ENCODE data around the gene ACAT1.
"Not testable (repeated sequence)": the region's sequence is repeated elsewhere in the genome, so short reads cannot be mapped to it uniquely, and the experiment has no call there.

The ACAT1 gene

DNA sequence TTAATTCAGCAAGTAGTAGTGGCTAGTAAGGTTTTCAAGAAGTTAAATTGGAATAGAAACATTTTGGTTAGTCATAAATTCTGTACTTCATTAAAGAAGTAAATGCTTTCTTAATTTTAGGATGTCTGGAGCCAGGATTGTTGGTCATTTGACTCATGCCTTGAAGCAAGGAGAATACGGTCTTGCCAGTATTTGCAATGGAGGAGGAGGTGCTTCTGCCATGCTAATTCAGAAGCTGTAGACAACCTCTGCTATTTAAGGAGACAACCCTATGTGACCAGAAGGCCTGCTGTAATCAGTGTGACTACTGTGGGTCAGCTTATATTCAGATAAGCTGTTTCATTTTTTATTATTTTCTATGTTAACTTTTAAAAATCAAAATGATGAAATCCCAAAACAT, 25.8 kb downstream of the ACAT1 start:
- H3K36me3 ChIP-seq (ENCODE audit: control insufficient read depth, insufficient read depth, low read length, severe bottlenecking), result peaks cover 88% of the 10 kb centered on the region
- no peaks in the 10 kb centered on the region for H3K27me3 ChIP-seq (replicated peaks; ENCODE audit: control insufficient read depth, insufficient read depth, low read length)
- no peaks in the 10 kb centered on the region for H3K9me3 ChIP-seq (ENCODE audit: control insufficient read depth, low read length)
- no peak for DNase-seq (ENCODE audit: low read depth)
- H3K9ac ChIP-seq (ENCODE audit: low read length), result no peak overlapping the region
- H3K4me1 ChIP-seq (ENCODE audit: control insufficient read depth, insufficient read depth, low read length), result no peaks in the 10 kb centered on the region
- H3K4me3 ChIP-seq (ENCODE audit: low read length), result no peak overlapping the region

GRCh38 chr11:108148556-108148955, 27.2 kb downstream of the ACAT1 start:
- H3K9ac ChIP-seq (ENCODE audit: low read length), result no peak overlapping the region
- no peak overlapping the region for H3K4me3 ChIP-seq (ENCODE audit: low read length)
- H3K4me1 ChIP-seq (ENCODE audit: control insufficient read depth, insufficient read depth, low read length), result no peaks in the 10 kb centered on the region
- no peak for DNase-seq (ENCODE audit: low read depth)
- H3K9me3 ChIP-seq (ENCODE audit: control insufficient read depth, low read length), result no peaks in the 10 kb centered on the region
- no peaks in the 10 kb centered on the region for H3K27me3 ChIP-seq (replicated peaks; ENCODE audit: control insufficient read depth, insufficient read depth, low read length)
- peaks cover 80% of the 10 kb centered on the region for H3K36me3 ChIP-seq (ENCODE audit: control insufficient read depth, insufficient read depth, low read length, severe bottlenecking)

- no peak overlapping the region for H3K9ac ChIP-seq (ENCODE audit: low read length)
- no peak overlapping the region for H3K4me3 ChIP-seq (ENCODE audit: low read length)
- H3K27me3 ChIP-seq (replicated peaks; ENCODE audit: control insufficient read depth, insufficient read depth, low read length), result no peaks in the 10 kb centered on the region
- no peaks in the 10 kb centered on the region for H3K9me3 ChIP-seq (ENCODE audit: control insufficient read depth, low read length)
- H3K4me1 ChIP-seq (ENCODE audit: control insufficient read depth, insufficient read depth, low read length), result no peaks in the 10 kb centered on the region
- no peak for DNase-seq (ENCODE audit: low read depth)
- peaks cover 77% of the 10 kb centered on the region for H3K36me3 ChIP-seq (ENCODE audit: control insufficient read depth, insufficient read depth, low read length, severe bottlenecking)
Measured at GRCh38 chr11:108154591-108154990, 33.2 kb downstream of the ACAT1 start.

DNA sequence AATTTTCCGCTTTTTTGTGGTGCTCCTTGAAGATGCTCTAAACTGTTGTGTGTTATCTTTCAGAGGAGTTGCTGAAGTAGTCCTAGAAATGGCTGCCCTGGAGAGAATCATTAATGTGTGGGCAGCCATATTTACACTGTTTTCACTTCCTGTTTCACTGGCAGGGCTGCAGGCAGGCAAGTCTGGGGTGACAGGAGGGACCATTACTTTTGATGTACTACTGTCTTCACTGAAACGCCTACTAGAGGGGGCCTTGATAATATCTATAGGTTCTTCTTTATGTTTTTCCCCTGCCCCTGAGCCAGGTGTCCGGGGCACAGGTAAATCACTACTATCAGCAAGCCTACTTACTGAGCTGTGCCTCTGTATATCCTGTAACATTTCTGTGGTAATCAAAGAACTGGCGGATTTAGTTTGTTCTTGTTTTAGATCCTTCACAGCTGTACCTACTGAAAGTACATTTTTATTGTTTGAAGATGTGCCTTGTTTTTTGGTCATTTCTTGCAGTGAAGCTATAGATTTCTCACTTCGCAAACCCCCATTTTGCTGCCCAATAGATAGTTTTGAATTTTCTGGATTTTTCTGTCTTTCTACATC, 39.7 kb downstream of the ACAT1 start:
- H3K9ac ChIP-seq (ENCODE audit: low read length), result no peak overlapping the region
- DNase-seq (ENCODE audit: low read depth), result no peak
- H3K9me3 ChIP-seq (ENCODE audit: control insufficient read depth, low read length), result no peaks in the 10 kb centered on the region
- H3K4me3 ChIP-seq (ENCODE audit: low read length), result no peak overlapping the region
- peaks cover 69% of the 10 kb centered on the region for H3K36me3 ChIP-seq (ENCODE audit: control insufficient read depth, insufficient read depth, low read length, severe bottlenecking)
- H3K4me1 ChIP-seq (ENCODE audit: control insufficient read depth, insufficient read depth, low read length), result no peaks in the 10 kb centered on the region
- no peaks in the 10 kb centered on the region for H3K27me3 ChIP-seq (replicated peaks; ENCODE audit: control insufficient read depth, insufficient read depth, low read length)

- H3K27me3 ChIP-seq (replicated peaks; ENCODE audit: control insufficient read depth, insufficient read depth, low read length); H3K4me3 ChIP-seq (ENCODE audit: low read length); DNase-seq (ENCODE audit: low read depth); H3K9ac ChIP-seq (ENCODE audit: low read length); H3K4me1 ChIP-seq (ENCODE audit: control insufficient read depth, insufficient read depth, low read length); H3K9me3 ChIP-seq (ENCODE audit: control insufficient read depth, low read length): not testable (repeated sequence)
- H3K36me3 ChIP-seq (ENCODE audit: control insufficient read depth, insufficient read depth, low read length, severe bottlenecking), result peaks cover 76% of the 10 kb centered on the region
Measured at GRCh38 chr11:108162878-108163277, 41.5 kb downstream of the ACAT1 start.

- Histone ChIP-seq H3K4me3 (ENCODE audit: low read length) (no peak overlapping the region), H3K36me3 (ENCODE audit: control insufficient read depth, insufficient read depth, low read length, severe bottlenecking) (peaks cover 64% of the 10 kb centered on the region), H3K9ac (ENCODE audit: low read length) (no peak overlapping the region), H3K4me1 (ENCODE audit: control insufficient read depth, insufficient read depth, low read length) (no peaks in the 10 kb centered on the region), H3K27me3 (replicated peaks; ENCODE audit: control insufficient read depth, insufficient read depth, low read length) (no peaks in the 10 kb centered on the region), H3K9me3 (ENCODE audit: control insufficient read depth, low read length) (no peaks in the 10 kb centered on the region)
- DNase-seq (ENCODE audit: low read depth), result no peak
Measured at GRCh38 chr11:108167624-108168023, 46.3 kb downstream of the ACAT1 start.

DNA sequence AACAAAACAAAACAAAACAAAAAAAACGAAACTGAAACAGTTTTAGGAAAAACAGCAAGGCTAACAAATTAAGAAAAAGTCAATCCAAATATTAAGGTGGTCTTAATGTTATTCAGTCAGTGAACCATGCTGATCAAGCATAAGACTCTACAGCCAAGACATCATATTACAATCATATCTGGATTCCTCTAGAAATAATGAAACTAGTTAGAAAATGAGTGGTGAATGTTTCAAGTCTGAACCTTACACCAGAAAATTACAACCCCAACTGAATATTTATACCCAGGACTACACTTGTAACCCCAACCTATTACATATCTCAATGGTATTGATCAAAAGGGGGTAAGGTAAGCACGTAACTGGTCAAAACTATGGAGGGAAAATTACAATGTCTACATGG, 48.8 kb downstream of the ACAT1 start:
- Histone ChIP-seq H3K4me1 (ENCODE audit: control insufficient read depth, insufficient read depth, low read length) (no peaks in the 10 kb centered on the region), H3K9ac (ENCODE audit: low read length) (no peak overlapping the region), H3K4me3 (ENCODE audit: low read length) (peak overlapping the region; percentile 39), H3K27me3 (replicated peaks; ENCODE audit: control insufficient read depth, insufficient read depth, low read length) (no peaks in the 10 kb centered on the region), H3K36me3 (ENCODE audit: control insufficient read depth, insufficient read depth, low read length, severe bottlenecking) (peaks cover 73% of the 10 kb centered on the region), H3K9me3 (ENCODE audit: control insufficient read depth, low read length) (no peaks in the 10 kb centered on the region)
- DNase-seq (ENCODE audit: low read depth), result no peak

- DNase-seq (ENCODE audit: low read depth), result no peak
- Histone ChIP-seq H3K4me1 (ENCODE audit: control insufficient read depth, insufficient read depth, low read length) (no peaks in the 10 kb centered on the region), H3K27me3 (replicated peaks; ENCODE audit: control insufficient read depth, insufficient read depth, low read length) (no peaks in the 10 kb centered on the region), H3K9ac (ENCODE audit: low read length) (no peak overlapping the region), H3K4me3 (ENCODE audit: low read length) (no peak overlapping the region), H3K36me3 (ENCODE audit: control insufficient read depth, insufficient read depth, low read length, severe bottlenecking) (peaks cover 68% of the 10 kb centered on the region), H3K9me3 (ENCODE audit: control insufficient read depth, low read length) (no peaks in the 10 kb centered on the region)
Measured at GRCh38 chr11:108177570-108177969, 56.2 kb downstream of the ACAT1 start.

- no peak overlapping the region for H3K9ac ChIP-seq (ENCODE audit: low read length)
- peaks cover 72% of the 10 kb centered on the region for H3K36me3 ChIP-seq (ENCODE audit: control insufficient read depth, insufficient read depth, low read length, severe bottlenecking)
Measured at GRCh38 chr11:108193725-108194124, 72.4 kb downstream of the ACAT1 start.

GRCh38 chr11:108196901-108197300, 75.5 kb downstream of the ACAT1 start:
- Histone ChIP-seq H3K4me3 (ENCODE audit: low read length) (no peak overlapping the region), H3K27me3 (replicated peaks; ENCODE audit: control insufficient read depth, insufficient read depth, low read length) (no peaks in the 10 kb centered on the region), H3K36me3 (ENCODE audit: control insufficient read depth, insufficient read depth, low read length, severe bottlenecking) (peaks cover 48% of the 10 kb centered on the region), H3K9ac (ENCODE audit: low read length) (no peak overlapping the region), H3K4me1 (ENCODE audit: control insufficient read depth, insufficient read depth, low read length) (peaks cover 7% of the 10 kb centered on the region), H3K9me3 (ENCODE audit: control insufficient read depth, low read length) (no peaks in the 10 kb centered on the region)
- DNase-seq (ENCODE audit: low read depth), result no peak

More at GRCh38 chr11:108193725-108194124, 72.4 kb downstream of the ACAT1 start:
- DNase-seq (ENCODE audit: low read depth), result no peak
- Histone ChIP-seq H3K4me3 (ENCODE audit: low read length) (no peak overlapping the region), H3K9me3 (ENCODE audit: control insufficient read depth, low read length) (no peaks in the 10 kb centered on the region), H3K27me3 (replicated peaks; ENCODE audit: control insufficient read depth, insufficient read depth, low read length) (no peaks in the 10 kb centered on the region), H3K4me1 (ENCODE audit: control insufficient read depth, insufficient read depth, low read length) (no peaks in the 10 kb centered on the region)

Data from adipocyte (in vitro differentiated cells).